Measurements from ENCODE around the gene INO80E.
"Not testable (repeated sequence)": the region's sequence is repeated elsewhere in the genome, so short reads cannot be mapped to it uniquely, and the experiment has no call there.

INO80E gene

DNA sequence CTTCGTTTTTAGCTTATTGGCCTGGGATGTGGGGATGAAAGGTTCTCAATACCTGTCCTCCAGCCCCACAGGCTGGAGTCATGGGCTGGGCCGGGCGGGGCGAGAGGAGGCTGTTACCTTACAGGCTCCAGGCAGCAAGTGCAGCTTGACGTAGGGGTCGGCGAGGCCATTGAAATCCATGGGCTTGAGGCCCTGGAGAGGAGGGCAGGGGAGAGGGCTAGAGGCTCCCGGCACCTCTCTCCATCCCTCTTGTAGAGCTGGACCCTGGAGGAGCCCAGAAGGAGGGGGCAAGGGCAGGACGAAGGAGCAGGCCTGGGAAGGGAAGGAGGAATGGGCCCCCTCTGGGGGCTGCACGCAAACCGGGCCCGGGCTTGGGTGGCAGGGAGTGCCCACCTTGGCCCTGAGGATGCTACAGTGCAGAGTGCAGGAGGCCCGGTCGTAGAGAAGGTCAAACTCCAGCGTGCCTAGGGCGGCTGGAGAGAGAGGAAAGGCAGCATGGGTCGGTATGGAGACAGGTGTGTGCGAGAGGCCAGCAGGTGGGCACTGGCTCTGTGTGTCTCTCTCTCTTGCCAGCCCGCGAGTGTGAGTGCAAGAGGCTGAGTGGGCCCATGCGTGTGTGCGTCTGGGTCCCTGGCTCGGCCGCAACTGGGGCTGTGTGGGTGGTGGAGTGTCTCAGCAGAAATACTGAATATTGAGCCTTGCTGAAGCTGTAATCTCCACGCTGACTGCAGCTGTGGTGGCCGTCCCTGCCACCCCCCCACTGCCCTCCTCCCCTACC lies 13.2 kb downstream of the INO80E start:
- H3K4me3 Mint-ChIP-seq, result peak overlapping the region; percentile 37 to 56 (median 53)
- no peaks in the 10 kb centered on the region for H3K9me3 Mint-ChIP-seq
- H3K4me1 Mint-ChIP-seq, result peaks cover 5% of the 10 kb centered on the region
- peaks cover 40% of the 10 kb centered on the region for H3K27me3 Mint-ChIP-seq (ENCODE audit: low read depth)
- H3K36me3 Mint-ChIP-seq (ENCODE audit: low read depth), result no peaks in the 10 kb centered on the region
- TF ChIP-seq, protein P1, sequence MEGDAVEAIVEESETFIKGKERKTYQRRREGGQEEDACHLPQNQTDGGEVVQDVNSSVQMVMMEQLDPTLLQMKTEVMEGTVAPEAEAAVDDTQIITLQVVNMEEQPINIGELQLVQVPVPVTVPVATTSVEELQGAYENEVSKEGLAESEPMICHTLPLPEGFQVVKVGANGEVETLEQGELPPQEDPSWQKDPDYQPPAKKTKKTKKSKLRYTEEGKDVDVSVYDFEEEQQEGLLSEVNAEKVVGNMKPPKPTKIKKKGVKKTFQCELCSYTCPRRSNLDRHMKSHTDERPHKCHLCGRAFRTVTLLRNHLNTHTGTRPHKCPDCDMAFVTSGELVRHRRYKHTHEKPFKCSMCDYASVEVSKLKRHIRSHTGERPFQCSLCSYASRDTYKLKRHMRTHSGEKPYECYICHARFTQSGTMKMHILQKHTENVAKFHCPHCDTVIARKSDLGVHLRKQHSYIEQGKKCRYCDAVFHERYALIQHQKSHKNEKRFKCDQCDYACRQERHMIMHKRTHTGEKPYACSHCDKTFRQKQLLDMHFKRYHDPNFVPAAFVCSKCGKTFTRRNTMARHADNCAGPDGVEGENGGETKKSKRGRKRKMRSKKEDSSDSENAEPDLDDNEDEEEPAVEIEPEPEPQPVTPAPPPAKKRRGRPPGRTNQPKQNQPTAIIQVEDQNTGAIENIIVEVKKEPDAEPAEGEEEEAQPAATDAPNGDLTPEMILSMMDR (IDR thresholded peaks at IDR 0.05; ENCODE audit: unreplicated experiment in 3 of 3), result no peak
- H3K27ac Mint-ChIP-seq, result no peak overlapping the region

DNA sequence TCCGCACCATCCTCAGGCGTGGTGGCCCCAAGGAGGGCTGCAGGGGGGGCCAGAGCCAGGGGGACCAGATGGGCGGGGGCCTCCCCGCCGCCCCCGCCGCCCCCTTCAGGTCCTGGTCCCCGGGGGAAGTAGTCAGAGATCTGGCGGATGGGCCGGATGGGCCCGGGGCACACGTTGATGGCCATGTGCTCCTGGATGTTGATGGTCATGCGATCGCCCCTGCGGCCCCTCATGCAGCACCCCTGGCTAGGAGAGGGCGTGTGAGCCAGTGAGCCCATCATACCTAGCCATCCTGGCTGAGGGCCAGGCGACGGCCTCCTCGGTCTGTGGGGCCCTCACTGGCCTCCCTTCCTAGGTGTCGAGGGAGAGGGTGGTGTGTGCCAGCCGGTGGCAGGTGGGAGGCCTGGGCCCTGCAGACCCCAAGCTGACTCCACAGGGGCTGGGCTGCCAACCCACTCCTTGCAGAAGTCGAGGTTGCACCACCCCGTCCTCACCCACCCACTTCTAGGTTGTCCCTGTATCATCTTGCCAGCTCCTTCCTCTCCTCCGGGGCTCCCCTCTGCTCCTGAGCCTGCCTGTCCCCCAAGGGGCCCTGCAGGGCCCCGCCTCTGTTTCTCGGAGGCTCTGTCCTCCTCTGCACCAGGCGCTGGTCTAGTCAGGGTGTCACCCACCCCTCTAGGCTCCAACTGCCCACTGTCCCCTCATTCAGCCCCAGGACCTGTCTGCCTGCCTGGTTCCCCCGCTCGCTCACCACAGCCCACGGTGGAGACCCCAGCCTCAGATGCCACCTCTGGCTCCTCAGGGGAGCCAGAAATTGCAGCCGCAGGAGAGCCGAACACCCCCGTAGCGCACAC lies 14.2 kb downstream of the INO80E start:
- no peaks in the 10 kb centered on the region for H3K9me3 Mint-ChIP-seq
- peak overlapping the region; percentile 65 to 72 (median 70) for H3K4me3 Mint-ChIP-seq
- peaks cover 45% of the 10 kb centered on the region for H3K27me3 Mint-ChIP-seq (ENCODE audit: low read depth)
- TF ChIP-seq, protein P1 (IDR thresholded peaks at IDR 0.05; ENCODE audit: unreplicated experiment in 3 of 3), result no peak
- H3K27ac Mint-ChIP-seq, result no peak overlapping the region
- peaks cover 5% of the 10 kb centered on the region for H3K4me1 Mint-ChIP-seq
- H3K36me3 Mint-ChIP-seq (ENCODE audit: low read depth), result no peaks in the 10 kb centered on the region

DNA sequence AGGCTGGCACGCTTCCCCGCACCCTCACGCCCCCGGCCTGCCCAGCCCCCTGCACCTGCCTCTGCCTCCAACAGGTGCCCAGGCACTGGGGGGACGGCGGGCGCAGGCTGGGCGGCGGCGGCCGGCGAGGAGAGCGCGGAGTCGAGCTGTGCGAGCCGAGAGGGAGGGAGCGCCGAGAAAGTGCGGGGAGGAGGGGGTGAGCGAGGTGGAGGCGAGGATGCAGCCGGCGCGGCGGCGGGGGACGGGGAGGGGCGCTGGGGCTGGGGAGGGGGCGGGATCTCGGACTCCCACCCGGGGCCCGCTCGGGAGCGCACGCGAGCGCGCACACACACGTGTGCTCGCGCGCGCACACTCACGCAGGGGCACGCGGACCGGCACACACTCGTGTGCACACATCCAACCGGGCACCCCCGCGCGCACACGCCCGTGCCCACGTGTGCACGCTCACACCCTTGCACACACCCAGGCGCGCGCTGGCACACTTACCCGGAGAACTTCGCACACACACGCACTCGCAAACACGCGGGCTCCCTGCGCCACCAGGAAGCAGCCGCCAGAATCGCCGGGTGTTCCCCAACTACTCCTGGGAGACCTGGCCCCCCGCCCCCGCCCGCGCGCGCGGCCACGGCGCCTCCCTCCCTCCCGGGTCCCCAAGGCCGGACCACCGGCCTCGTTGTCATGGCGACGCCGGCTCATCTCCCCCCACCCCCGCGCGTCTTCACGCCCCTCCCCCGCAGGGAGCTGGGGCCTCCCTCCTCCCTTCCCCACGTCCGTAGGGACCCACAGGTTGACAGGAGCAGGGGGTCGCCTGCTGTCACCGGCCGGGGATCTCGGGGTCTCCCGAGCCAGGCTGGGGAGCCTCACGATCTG lies 15.0 kb downstream of the INO80E start, which contains the start of gene DOC2A:
Gene DOC2A, minus strand, starts transcription at position 184 of the 870 bp plus-strand sequence. CDS start 805 bp downstream, outside the sequence.
- H3K4me3 Mint-ChIP-seq, result peak within 1 kb of the TSS; percentile 84 to 88 (median 87)
- H3K27ac Mint-ChIP-seq, result no peak within 1 kb of the TSS
- H3K9me3 Mint-ChIP-seq, result no peaks in the 10 kb centered on the region
- TF ChIP-seq, protein P1 (IDR thresholded peaks at IDR 0.05; ENCODE audit: unreplicated experiment in 3 of 3), result no peak
- peaks cover 45% of the 10 kb centered on the region for H3K27me3 Mint-ChIP-seq (ENCODE audit: low read depth)
- H3K4me1 Mint-ChIP-seq, result peaks cover 5% of the 10 kb centered on the region
- no peaks in the 10 kb centered on the region for H3K36me3 Mint-ChIP-seq (ENCODE audit: low read depth)

DNA sequence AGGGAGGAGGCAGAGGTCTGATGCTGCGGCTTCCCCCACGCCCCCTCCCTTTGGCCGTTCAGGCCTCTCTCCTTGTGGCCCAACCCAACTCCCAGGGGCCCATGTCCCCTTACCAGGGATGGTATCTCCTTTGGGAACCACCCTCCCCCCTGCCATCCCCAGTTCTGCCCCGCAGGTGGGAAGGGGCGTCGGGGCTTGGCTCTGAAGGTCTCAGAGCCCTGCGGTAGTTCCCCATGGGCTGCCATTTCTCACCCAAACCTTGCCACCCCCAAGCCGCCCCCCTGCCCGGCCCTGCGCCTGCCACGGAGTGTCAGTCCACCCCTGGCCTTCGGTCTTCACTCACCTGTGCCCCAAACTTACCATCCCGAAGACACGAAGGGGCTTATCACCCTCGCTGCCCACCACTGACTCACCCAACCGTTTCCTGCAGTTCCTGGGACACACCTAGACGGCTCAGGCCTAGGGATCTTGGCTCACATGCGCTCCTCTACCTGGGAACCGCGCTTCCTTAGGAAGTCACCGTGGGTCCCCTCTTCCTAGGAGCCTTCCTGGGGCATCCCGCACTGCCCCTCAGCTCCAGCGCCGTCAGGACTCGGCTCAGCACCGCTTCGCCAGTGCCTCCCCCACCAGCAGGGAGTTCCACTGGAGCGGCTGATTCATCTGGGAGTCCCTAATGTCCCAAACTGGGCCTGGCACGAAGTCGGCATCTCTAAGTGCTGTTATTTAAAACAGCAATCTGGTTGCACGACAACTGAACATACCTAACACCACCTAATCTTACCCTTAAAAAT lies 15.9 kb downstream of the INO80E start:
- Mint-ChIP-seq H3K36me3 (ENCODE audit: low read depth) (no peaks in the 10 kb centered on the region), H3K4me1 (peaks cover 5% of the 10 kb centered on the region), H3K9me3 (no peaks in the 10 kb centered on the region), H3K27me3 (ENCODE audit: low read depth) (peaks cover 50% of the 10 kb centered on the region), H3K27ac (no peak overlapping the region), H3K4me3 (peak overlapping the region; percentile 84 to 88 (median 87))
- TF ChIP-seq, protein P1 (IDR thresholded peaks at IDR 0.05; ENCODE audit: unreplicated experiment in 3 of 3), result no peak

DNA sequence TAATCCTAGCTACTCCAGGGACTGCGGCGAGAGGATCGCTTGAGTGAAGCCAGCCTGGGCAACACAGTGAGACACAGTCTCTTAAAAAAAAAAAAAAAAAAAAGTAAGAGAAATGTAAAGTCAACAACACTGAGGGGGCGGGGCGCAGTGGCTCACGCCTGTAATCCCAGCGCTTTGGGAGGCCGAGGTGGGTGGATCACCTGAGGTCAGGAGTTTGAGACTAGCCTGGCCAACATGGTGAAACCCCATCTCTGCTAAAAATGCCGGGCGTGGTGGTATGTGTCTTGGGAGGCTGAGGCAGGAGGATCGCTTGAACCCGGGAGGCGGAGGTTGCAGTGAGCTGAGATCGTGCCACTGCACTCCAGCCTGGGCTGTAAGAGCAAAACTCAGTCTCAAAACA lies 16.6 kb downstream of the INO80E start:
- peak overlapping the region in 2 of 3 experiments; percentile 40 to 84 for H3K4me3 Mint-ChIP-seq

DNA sequence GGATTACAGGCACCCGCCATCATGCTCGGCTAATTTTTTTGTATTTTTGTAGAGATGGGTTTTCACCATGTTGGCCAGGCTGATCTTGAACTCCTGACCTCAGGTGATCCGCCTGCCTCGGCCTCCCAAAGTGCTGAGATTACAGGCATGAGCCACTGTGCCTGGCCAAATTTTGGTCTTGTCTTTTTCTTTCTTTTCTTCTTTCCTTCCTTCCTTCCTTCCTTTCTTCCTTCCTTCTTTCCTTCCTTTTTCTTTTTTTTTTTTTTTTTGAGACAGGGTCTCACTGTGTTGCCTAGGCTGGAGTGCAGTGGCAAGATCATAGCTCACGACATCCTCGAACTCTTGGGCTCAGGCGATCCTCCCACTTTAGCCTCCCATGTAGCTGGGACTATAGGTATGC lies 19.4 kb downstream of the INO80E start:
- H3K4me1 Mint-ChIP-seq; H3K9me3 Mint-ChIP-seq; H3K36me3 Mint-ChIP-seq (ENCODE audit: low read depth); H3K27ac Mint-ChIP-seq: not testable (repeated sequence)
- Mint-ChIP-seq H3K27me3 (ENCODE audit: low read depth) (peaks cover 36% of the 10 kb centered on the region), H3K4me3 (peak overlapping the region in 1 of 3 experiments; percentile 30)

More for the DNA sequence above, 16.6 kb downstream of the INO80E start:
- H3K36me3 Mint-ChIP-seq (ENCODE audit: low read depth); H3K9me3 Mint-ChIP-seq; H3K27ac Mint-ChIP-seq; H3K4me1 Mint-ChIP-seq: not testable (repeated sequence)
- peaks cover 50% of the 10 kb centered on the region for H3K27me3 Mint-ChIP-seq (ENCODE audit: low read depth)

Measured in nephron (organoid).